ENCODE measurements around the gene DCTN2. TPM values are rescaled to one million over a fixed set of nuclear protein-coding genes. Genes with fewer than 3 reads are reported as not detected.

Gene DCTN2
- total and polyA plus RNA-seq, 2 experiments from 2014 or later: 156 to 230 TPM

GRCh38 chr12:57579677-57580465 lies 32.9 kb upstream of the DCTN2 start:
- peaks cover 8% of the 10 kb centered on the region for H3K27me3 ChIP-seq
- no peak overlapping the region for H3K27ac ChIP-seq
- no peaks in the 10 kb centered on the region for H3K36me3 ChIP-seq
- no peak for TF ChIP-seq CTCF (IDR thresholded peaks at IDR 0.05; ENCODE audit: low read depth, low read length)
- H3K9me3 ChIP-seq (ENCODE audit: low read depth): no peaks in the 10 kb centered on the region
- H3K4me3 ChIP-seq: no peak overlapping the region
- no peak for DNase-seq (ENCODE audit: low read depth in 1 of 2, low spot score in 1 of 2)
- H3K4me1 ChIP-seq (ENCODE audit: low read depth): no peaks in the 10 kb centered on the region

GRCh38 chr12:57579011-57579410 lies 32.0 kb upstream of the DCTN2 start:
- Histone ChIP-seq H3K4me3 (no peak overlapping the region), H3K9me3 (ENCODE audit: low read depth) (no peaks in the 10 kb centered on the region), H3K27me3 (no peaks in the 10 kb centered on the region), H3K36me3 (no peaks in the 10 kb centered on the region), H3K27ac (no peak overlapping the region), H3K4me1 (ENCODE audit: low read depth) (no peaks in the 10 kb centered on the region)
- no peak for DNase-seq (ENCODE audit: low read depth in 1 of 2, low spot score in 1 of 2)
- no peak for TF ChIP-seq CTCF (IDR thresholded peaks at IDR 0.05; ENCODE audit: low read depth, low read length)

GRCh38 chr12:57577981-57578758 lies 31.2 kb upstream of the DCTN2 start:
- Histone ChIP-seq H3K36me3 (no peaks in the 10 kb centered on the region), H3K27me3 (no peaks in the 10 kb centered on the region), H3K9me3 (ENCODE audit: low read depth) (no peaks in the 10 kb centered on the region)

GRCh38 chr12:57576613-57577160 lies 29.7 kb upstream of the DCTN2 start:
- H3K27me3 ChIP-seq: no peaks in the 10 kb centered on the region
- no peaks in the 10 kb centered on the region for H3K36me3 ChIP-seq
- no peak overlapping the region for H3K4me3 ChIP-seq
- no peak for DNase-seq (ENCODE audit: low read depth in 1 of 2, low spot score in 1 of 2)
- H3K4me1 ChIP-seq (ENCODE audit: low read depth): no peaks in the 10 kb centered on the region
- H3K27ac ChIP-seq: no peak overlapping the region
- no peaks in the 10 kb centered on the region for H3K9me3 ChIP-seq (ENCODE audit: low read depth)
- TF ChIP-seq CTCF (IDR thresholded peaks at IDR 0.05; ENCODE audit: low read depth, low read length): no peak

More at GRCh38 chr12:57577981-57578758, 31.2 kb upstream of the DCTN2 start:
- Histone ChIP-seq H3K4me1 (ENCODE audit: low read depth) (no peaks in the 10 kb centered on the region), H3K4me3 (no peak overlapping the region), H3K27ac (no peak overlapping the region)
- DNase-seq (ENCODE audit: low read depth in 1 of 2, low spot score in 1 of 2): no peak
- no peak for TF ChIP-seq CTCF (IDR thresholded peaks at IDR 0.05; ENCODE audit: low read depth, low read length)

- Histone ChIP-seq H3K4me3 (no peak overlapping the region), H3K4me1 (ENCODE audit: low read depth) (no peaks in the 10 kb centered on the region), H3K27me3 (no peaks in the 10 kb centered on the region), H3K36me3 (no peaks in the 10 kb centered on the region), H3K27ac (no peak overlapping the region), H3K9me3 (ENCODE audit: low read depth) (no peaks in the 10 kb centered on the region)
- no peak for DNase-seq (ENCODE audit: low read depth in 1 of 2, low spot score in 1 of 2)
- TF ChIP-seq CTCF (IDR thresholded peaks at IDR 0.05; ENCODE audit: low read depth, low read length): no peak
These were observed 29.0 kb upstream of the DCTN2 start for GRCh38 chr12:57575771-57576612.

Measured in cardiac muscle cell (in vitro differentiated cells and primary cell).